PC-3 (cell line): ENCODE results near the gene MAST4. TPM values are rescaled to one million over a fixed set of nuclear protein-coding genes. Genes with fewer than 3 reads are reported as not detected.

Experiments used
- ATAC-seq: fragments of 200-7000 bp; cut with Tn5 transposase; 2 replicates; pipeline ENCODE4 v1.9.1; 2020; ENCODE audit warnings: mild to moderate bottlenecking, moderate library complexity
- BruUV-seq: library from RNA; stranded (reverse); fragments of 400-500 nt; replicated peaks from 2 replicates; lab custom pipeline; 2021; lab: Mats Ljungman, UMichigan
- CTCF ChIA-PET: fragments of 300-600 bp; sonication (Branson Sonifier 250); formaldehyde crosslinking; loops from one replicate; lab custom pipeline; 2022; ENCODE audit warnings: antibody characterized with exemption; lab: Charles Lee
- POLR2A ChIA-PET: fragments of 300-600 bp; sonication (Branson Sonifier 250); formaldehyde crosslinking; loops from one replicate; lab custom pipeline; 2022; ENCODE audit warnings: antibody characterized with exemption; ENCODE audit not compliant: unreplicated experiment; lab: Charles Lee
- DNase-seq: peaks from one replicate; pipeline ENCODE4 v3.0.0-alpha.2; 2015
- H2AFZ ChIP-seq: fragments of 300-600 bp; sonication (generic); 2 replicates; pipeline ENCODE4 v1.6.0; 2016; ENCODE audit warnings: antibody characterized with exemption, low read length
- H3F3A ChIP-seq: fragments of 300-600 bp; sonication (generic); one replicate; pipeline ENCODE4 v1.6.0; 2017; ENCODE audit warnings: antibody characterized with exemption, low read length, control low read depth, mild to moderate bottlenecking; ENCODE audit not compliant: unreplicated experiment
- H3K27ac ChIP-seq: fragments of 300-600 bp; sonication (generic); 2 replicates; pipeline ENCODE4 v1.5.1; 2016; ENCODE audit warnings: mild to moderate bottlenecking, low read length
- H3K27me3 ChIP-seq: fragments of 300-600 bp; sonication (generic); 2 replicates; pipeline ENCODE4 v1.6.1; 2016; ENCODE audit warnings: low read length, mixed read lengths
- H3K36me3 ChIP-seq: fragments of 300-600 bp; sonication (generic); 2 replicates; pipeline ENCODE4 v1.6.1; 2016; ENCODE audit warnings: low read depth, mixed run types, low read length, mixed read lengths
- H3K4me1 ChIP-seq: fragments of 300-600 bp; sonication (generic); 2 replicates; pipeline ENCODE4 v1.5.1; 2016; ENCODE audit warnings: low read length; ENCODE audit not compliant: insufficient read depth
- H3K4me2 ChIP-seq: fragments of 300-600 bp; sonication (generic); 2 replicates; pipeline ENCODE4 v1.6.0; 2016; ENCODE audit warnings: low read length
- H3K4me3 ChIP-seq: fragments of 300-600 bp; sonication (generic); 2 replicates; pipeline ENCODE4 v1.5.1; 2016; ENCODE audit warnings: mild to moderate bottlenecking, low read length, mixed read lengths
- H3K79me2 ChIP-seq: fragments of 300-600 bp; sonication (generic); 2 replicates; pipeline ENCODE4 v1.6.1; 2017; ENCODE audit warnings: low read length, mixed read lengths
- H3K9ac ChIP-seq: fragments of 300-600 bp; sonication (generic); 2 replicates; pipeline ENCODE4 v1.6.0; 2016; ENCODE audit warnings: mild to moderate bottlenecking, low read length
- H3K9me2 ChIP-seq: fragments of 300-600 bp; sonication (generic); replicated peaks from 2 replicates; pipeline ENCODE4 v1.6.1; 2016; ENCODE audit warnings: mixed run types, low read length, mixed read lengths
- H3K9me3 ChIP-seq: fragments of 300-600 bp; sonication (generic); 2 replicates; pipeline ENCODE4 v1.6.1; 2016; ENCODE audit warnings: low read length, mixed read lengths
- H4K20me1 ChIP-seq: fragments of 300-600 bp; sonication (generic); 2 replicates; pipeline ENCODE4 v1.6.1; 2016; ENCODE audit warnings: low read length, mixed read lengths
- CTCF ChIP-seq: fragments of 300-600 bp; sonication (generic); conservative IDR thresholded peaks from 2 replicates; pipeline ENCODE4 v1.5.1; 2017; ENCODE audit warnings: antibody characterized with exemption, low read depth, mild to moderate bottlenecking, low read length
- EZH2 ChIP-seq: fragments of 300-600 bp; sonication (generic); IDR thresholded peaks from one replicate; pipeline ENCODE4 v1.6.1; 2017; ENCODE audit warnings: antibody characterized with exemption, mild to moderate bottlenecking, low read length; ENCODE audit not compliant: unreplicated experiment
- EZH2phosphoT487 ChIP-seq: fragments of 300-600 bp; sonication (generic); IDR thresholded peaks from 2 replicates; pipeline ENCODE4 v1.6.1; 2018; ENCODE audit warnings: mild to moderate bottlenecking, antibody characterized with exemption, low read length, borderline replicate concordance
- intact Hi-C: fragments of 100-400 bp; cut with micrococcal nuclease; formaldehyde crosslinking; loops from 2 replicates; pipeline ENCODE4 v1.9.0; 2023
- total RNA-seq: library from RNA; depleted of rRNA; stranded (reverse); fragments of >200 nt; gene quantifications from 2 replicates; pipeline ENCODE4 v1.2.3, GENCODE V29; 2014

MAST4 gene
- total RNA-seq, 1 experiment from 2014 or later: 7.9 TPM

- H3K9me2 ChIP-seq: no peaks in the 10 kb centered on the region
- H3F3A ChIP-seq: no peaks in the 10 kb centered on the region
- no peak overlapping the region for H2AFZ ChIP-seq
- no peak overlapping the region for H3K27ac ChIP-seq
- H3K9ac ChIP-seq: no peak overlapping the region
- POLR2A ChIA-PET: no interaction called here
- H3K4me2 ChIP-seq: no peak overlapping the region
- H4K20me1 ChIP-seq: no peaks in the 10 kb centered on the region
- no peaks in the 10 kb centered on the region for H3K79me2 ChIP-seq
- H3K4me3 ChIP-seq: no peak overlapping the region
- H3K4me1 ChIP-seq: no peaks in the 10 kb centered on the region
- DNase-seq (no peak), ATAC-seq (no peak)
- CTCF ChIA-PET: no interaction called here
- no peaks in the 10 kb centered on the region for H3K27me3 ChIP-seq
- intact Hi-C loops: no loop called here
- no peaks in the 10 kb centered on the region for H3K36me3 ChIP-seq
- no TSS peak for BruUV-seq
- TF ChIP-seq EZH2phosphoT487: no peak
- no peak for TF ChIP-seq EZH2
- TF ChIP-seq CTCF: no peak
- H3K9me3 ChIP-seq: no peaks in the 10 kb centered on the region
Measured at GRCh38 chr5:66769030-66769733, 173.0 kb downstream of the MAST4 start.

- CTCF ChIA-PET: interaction anchor here (0.6 kb wide), 1 partner anchor 130 kb away, joined by 5 read pairs; no protein-coding TSS in a partner anchor
Measured at GRCh38 chr5:66769839-66770617, 173.8 kb downstream of the MAST4 start.

More at GRCh38 chr5:66769839-66770617, 173.8 kb downstream of the MAST4 start:
- Histone ChIP-seq H3K4me1 (no peaks in the 10 kb centered on the region), H2AFZ (no peak overlapping the region), H3K9me2 (no peaks in the 10 kb centered on the region), H3K4me3 (no peak overlapping the region), H3K9ac (no peak overlapping the region), H3K79me2 (no peaks in the 10 kb centered on the region), H4K20me1 (no peaks in the 10 kb centered on the region), H3F3A (no peaks in the 10 kb centered on the region), H3K27ac (no peak overlapping the region), H3K4me2 (no peak overlapping the region), H3K36me3 (no peaks in the 10 kb centered on the region), H3K9me3 (no peaks in the 10 kb centered on the region), H3K27me3 (no peaks in the 10 kb centered on the region)
- intact Hi-C loops: no loop called here
- no peak for ATAC-seq
- TF ChIP-seq EZH2: no peak
- TF ChIP-seq CTCF: no peak
- no peak for TF ChIP-seq EZH2phosphoT487
- no peak for DNase-seq
- no TSS peak for BruUV-seq
- POLR2A ChIA-PET: no interaction called here
